ENCODE measurements around the gene FAM149A. TPM values are rescaled to one million over a fixed set of nuclear protein-coding genes. Genes with fewer than 3 reads are reported as not detected.
A peak's percentile ranks its signal among the peaks of the same experiment; 100 is the strongest.

The FAM149A gene
- total and polyA plus RNA-seq, 2 donors (not counting 3 experiments of a cell fraction or from before 2014, with no cell fraction given) = 0.08 to 0.20 TPM

DNA sequence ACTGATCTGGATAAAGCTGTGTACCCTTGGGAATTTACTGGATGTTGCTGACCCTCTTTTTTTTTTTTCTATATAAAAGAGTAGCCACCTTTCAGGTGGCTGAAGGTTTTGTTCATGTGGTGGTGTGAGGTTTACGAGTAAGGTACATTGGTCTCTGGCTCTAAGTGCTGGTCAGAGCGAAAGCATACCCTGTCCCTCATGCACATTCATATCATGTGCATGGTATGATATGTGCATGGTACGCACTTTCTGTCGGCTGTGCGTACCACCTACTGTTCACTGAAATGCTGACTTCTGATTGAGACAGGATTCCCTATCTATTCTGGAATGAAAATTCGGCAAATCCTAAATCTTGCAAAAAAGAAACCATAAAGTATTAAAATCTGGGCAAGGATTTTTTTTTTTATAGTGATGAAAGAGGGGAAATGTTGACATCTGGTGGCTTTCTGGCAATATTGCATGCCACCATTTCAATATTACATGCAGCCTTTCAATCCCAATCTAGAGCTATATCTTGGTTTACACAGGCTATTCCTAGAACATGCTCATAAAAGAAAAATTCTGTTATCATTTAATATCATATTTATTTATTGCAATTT lies 32.8 kb downstream of the FAM149A start:
- H3K36me3 ChIP-seq (ENCODE audit: control insufficient read depth in 2 of 2, extremely low read depth in 1 of 2, insufficient read depth in 2 of 2, low read length in 2 of 2) = no peaks in the 10 kb centered on the region
- FAIRE-seq = peak; percentile 77
- no peak overlapping the region for H3K27ac ChIP-seq (ENCODE audit: insufficient read depth, low read depth, low read length)
- no peak overlapping the region for H3K9ac ChIP-seq (replicated peaks; ENCODE audit: extremely low read depth, insufficient read depth, low read length)
- no peak overlapping the region for H2AFZ ChIP-seq (ENCODE audit: low read depth, low read length)
- no peak overlapping the region for H3K4me3 ChIP-seq (replicated peaks in 1 of 3; ENCODE audit: insufficient read depth in 1 of 3, low read depth in 1 of 3, low read length in 3 of 3)
- H3K4me1 ChIP-seq (ENCODE audit: control insufficient read depth, extremely low read depth, insufficient read depth, low read length) = no peaks in the 10 kb centered on the region
- H3K27me3 ChIP-seq (ENCODE audit: control insufficient read depth in 2 of 2, insufficient read depth in 2 of 2, low read length in 2 of 2) = peaks cover 2 to 4% of the 10 kb centered on the region in 2 experiments
- TF ChIP-seq EZH2 (IDR thresholded peaks at IDR 0.05; ENCODE audit: borderline replicate concordance, low read depth, low read length, severe bottlenecking) (no peak), POLR2A (IDR thresholded peaks at IDR 0.05; ENCODE audit: low read depth, low read length) (no peak), POLR2AphosphoS5 (IDR thresholded peaks at IDR 0.05; ENCODE audit: insufficient read depth, low read depth, low read length) (no peak), FOS (IDR thresholded peaks at IDR 0.05; ENCODE audit: borderline replicate concordance, insufficient read depth, low read length) (no peak), JUN (IDR thresholded peaks at IDR 0.05; ENCODE audit: borderline replicate concordance, insufficient read depth, insufficient read length, low read depth) (no peak)
- TF ChIP-seq, protein P1, sequence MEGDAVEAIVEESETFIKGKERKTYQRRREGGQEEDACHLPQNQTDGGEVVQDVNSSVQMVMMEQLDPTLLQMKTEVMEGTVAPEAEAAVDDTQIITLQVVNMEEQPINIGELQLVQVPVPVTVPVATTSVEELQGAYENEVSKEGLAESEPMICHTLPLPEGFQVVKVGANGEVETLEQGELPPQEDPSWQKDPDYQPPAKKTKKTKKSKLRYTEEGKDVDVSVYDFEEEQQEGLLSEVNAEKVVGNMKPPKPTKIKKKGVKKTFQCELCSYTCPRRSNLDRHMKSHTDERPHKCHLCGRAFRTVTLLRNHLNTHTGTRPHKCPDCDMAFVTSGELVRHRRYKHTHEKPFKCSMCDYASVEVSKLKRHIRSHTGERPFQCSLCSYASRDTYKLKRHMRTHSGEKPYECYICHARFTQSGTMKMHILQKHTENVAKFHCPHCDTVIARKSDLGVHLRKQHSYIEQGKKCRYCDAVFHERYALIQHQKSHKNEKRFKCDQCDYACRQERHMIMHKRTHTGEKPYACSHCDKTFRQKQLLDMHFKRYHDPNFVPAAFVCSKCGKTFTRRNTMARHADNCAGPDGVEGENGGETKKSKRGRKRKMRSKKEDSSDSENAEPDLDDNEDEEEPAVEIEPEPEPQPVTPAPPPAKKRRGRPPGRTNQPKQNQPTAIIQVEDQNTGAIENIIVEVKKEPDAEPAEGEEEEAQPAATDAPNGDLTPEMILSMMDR (IDR thresholded peaks at IDR 0.05; ENCODE audit: extremely low read depth in 1 of 2, insufficient read depth in 1 of 2, low read depth in 1 of 2, low read length in 2 of 2) = peak; percentile 28 to 34
- TF ChIP-seq, protein P2, sequence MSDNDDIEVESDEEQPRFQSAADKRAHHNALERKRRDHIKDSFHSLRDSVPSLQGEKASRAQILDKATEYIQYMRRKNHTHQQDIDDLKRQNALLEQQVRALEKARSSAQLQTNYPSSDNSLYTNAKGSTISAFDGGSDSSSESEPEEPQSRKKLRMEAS (IDR thresholded peaks at IDR 0.05; ENCODE audit: insufficient read depth, insufficient read length) = no peak
- no peak overlapping the region for H3K4me2 ChIP-seq (ENCODE audit: insufficient read depth, low read length)
- no peaks in the 10 kb centered on the region for H3K79me2 ChIP-seq (ENCODE audit: control insufficient read depth, insufficient read depth, low read length)
- CTCF ChIA-PET = interaction anchor here (0.6 to 1.9 kb wide), 42 partner anchors 8 to 1112 kb away, joined by 3 to 65 read pairs (median 4); partner anchors contain the start of genes CYP4V2 and TLR3
- H4K20me1 ChIP-seq (replicated peaks; ENCODE audit: control insufficient read depth, extremely low read depth, insufficient read depth, low read length) = no peaks in the 10 kb centered on the region
- H3K9me1 ChIP-seq (replicated peaks; ENCODE audit: control insufficient read depth, extremely low read depth, insufficient read depth, low read length) = no peaks in the 10 kb centered on the region
- intact Hi-C loops (cut with micrococcal nuclease) (loop anchor here (1.0 kb wide), 1 partner anchor 69 kb away; no protein-coding TSS in a partner anchor), dilution Hi-C loops (cut with MboI; ENCODE audit: extremely low pct_ligation_motif_present, low sequenced_read_pairs) (no loop called here)
- DNase-seq (ENCODE audit: low read depth, low spot score) = peak; percentile 15
- POLR2A ChIA-PET = no interaction called here
- no TSS peak for BruUV-seq (replicated peaks)
- no peaks in the 10 kb centered on the region for H3K9me3 ChIP-seq (replicated peaks; ENCODE audit: control insufficient read depth, insufficient read depth, low read length)

All from endothelial cell of umbilical vein (primary cell).